K562 (cell line): ENCODE results near the gene GABRA4. TPM values are rescaled to one million over a fixed set of nuclear protein-coding genes. Genes with fewer than 3 reads are reported as not detected.

Experiments used
- ATAC-seq: fragments of 200-7000 bp; cut with Tn5 transposase; 3 replicates; pipeline ENCODE4 v1.9.1; 2020; ENCODE audit warnings: moderate library complexity
- BruUV-seq: library from RNA; stranded (reverse); fragments of 400-500 nt; replicated peaks from 2 replicates; lab custom pipeline; 2021; lab: Mats Ljungman, UMichigan
- CTCF ChIA-PET: fragments of 300-600 bp; formaldehyde crosslinking; extraction: SDS; loops from one replicate; lab custom pipeline; 2021; ENCODE audit warnings: low intra/inter-chr PET ratio; lab: Yijun Ruan, JAX
- POLR2A ChIA-PET: fragments of 300-600, 350-650 bp; sonication (Branson Sonifier 250); formaldehyde crosslinking; extraction: SDS; loops from one replicate; lab custom pipeline; 2021; ENCODE audit warnings: antibody characterized with exemption, inconsistent platforms; lab: Yijun Ruan, JAX
- DNase-seq, 4 experiments: peaks; one replicate each; pipeline versions ENCODE4 v3.0.0 to v3.0.0-alpha.2; 2011 to 2018; ENCODE audit warnings: low spot score in 3 of 4, mixed read lengths in 3 of 4; ENCODE audit errors: extremely low read depth in 1 of 4
- FAIRE-seq: peaks from 2 replicates; lab custom pipeline; 2011; peaks lifted over from hg19 to GRCh38; lab: Jason Lieb, UNC
- H2AFZ ChIP-seq: 2 replicates; pipeline ENCODE4 v1.6.0; 2011; ENCODE audit warnings: low read depth, low read length, control low read depth, inconsistent platforms
- H3K27ac ChIP-seq: fragments of 200-600 bp; 3 replicates; pipeline ENCODE4 v1.8.0; 2011; ENCODE audit warnings: low read depth, mild to moderate bottlenecking, control low read depth, inconsistent platforms, low read length, moderate library complexity, mixed read lengths; ENCODE audit errors: extremely low read depth
- H3K27me3 ChIP-seq, 2 experiments: fragments of 300-600 bp in 1 of 2; 2 replicates in 1 of 2; 3 replicates in 1 of 2; pipeline versions ENCODE4 v1.6.0 to v1.8.0; 2011; ENCODE audit warnings: inconsistent platforms in 2 of 2, low read length in 2 of 2, mild to moderate bottlenecking in 1 of 2, mixed read lengths in 1 of 2, moderate library complexity in 1 of 2; ENCODE audit not compliant: control insufficient read depth in 2 of 2, insufficient read depth in 2 of 2
- H3K36me3 ChIP-seq: fragments of 300-600 bp; 3 replicates; pipeline ENCODE4 v1.8.0; 2011; ENCODE audit warnings: mild to moderate bottlenecking, low read length, inconsistent platforms; ENCODE audit not compliant: control insufficient read depth, insufficient read depth
- H3K4me1 ChIP-seq, 2 experiments: fragments of 200-600 bp in 1 of 2; replicated peaks in 1 of 2; 2 replicates in 1 of 2; 3 replicates in 1 of 2; pipeline versions ENCODE4 v1.5.1 to v1.8.0; 2011; ENCODE audit warnings: inconsistent platforms in 2 of 2, low read length in 2 of 2, mild to moderate bottlenecking in 1 of 2, mixed read lengths in 1 of 2, moderate library complexity in 1 of 2; ENCODE audit not compliant: control insufficient read depth in 2 of 2, insufficient read depth in 2 of 2
- H3K4me2 ChIP-seq: 2 replicates; pipeline ENCODE4 v1.6.1; 2011; ENCODE audit warnings: low read length, control low read depth, inconsistent platforms, mixed read lengths; ENCODE audit not compliant: insufficient read depth
- H3K4me3 ChIP-seq: fragments of 200-600 bp; sonication (generic), shearing (Covaris generic); 2 replicates; pipeline ENCODE4 v1.5.1; 2016; ENCODE audit warnings: control low read depth, inconsistent platforms
- H3K79me2 ChIP-seq: fragments of 200-600 bp; 3 replicates; pipeline ENCODE4 v1.8.0; 2011; ENCODE audit warnings: low read length, inconsistent platforms; ENCODE audit not compliant: control insufficient read depth, insufficient read depth
- H3K9ac ChIP-seq, 2 experiments: 2 replicates each; pipeline versions ENCODE4 v1.6.0 to v1.6.1; 2011; ENCODE audit warnings: low read depth in 2 of 2, low read length in 2 of 2, control low read depth in 1 of 2, inconsistent platforms in 1 of 2, mild to moderate bottlenecking in 1 of 2, mixed read lengths in 1 of 2; ENCODE audit not compliant: insufficient read depth in 1 of 2
- H3K9me1 ChIP-seq: one replicate; pipeline ENCODE4 v1.6.0; 2011; ENCODE audit warnings: inconsistent platforms, mild to moderate bottlenecking, low read length, moderate library complexity; ENCODE audit not compliant: control insufficient read depth, insufficient read depth
- H3K9me3 ChIP-seq: replicated peaks from 2 replicates; pipeline ENCODE4 v1.5.1; 2011; ENCODE audit warnings: low read depth, low read length, inconsistent platforms; ENCODE audit not compliant: control insufficient read depth, insufficient read depth
- H4K20me1 ChIP-seq: replicated peaks from 2 replicates; pipeline ENCODE4 v1.6.1; 2011; ENCODE audit warnings: low read length, inconsistent platforms, mixed read lengths; ENCODE audit not compliant: control insufficient read depth, insufficient read depth
- FUS ChIP-seq: fragments of 200-400 bp; formaldehyde crosslinking; optimal IDR thresholded peaks from 2 replicates; pipeline ENCODE3; 2017; ENCODE audit warnings: low read depth, low read length
- KAT2B ChIP-seq: IDR thresholded peaks from one replicate; pipeline ENCODE4 v1.6.1; 2012; ENCODE audit warnings: low read depth, mild to moderate bottlenecking, control low read depth, inconsistent platforms, low read length, moderate library complexity
- RBM15 ChIP-seq: fragments of 200-400 bp; formaldehyde crosslinking; IDR thresholded peaks from 2 replicates; pipeline ENCODE4 v1.6.1; 2018; ENCODE audit warnings: mild to moderate bottlenecking, low read length, moderate library complexity; ENCODE audit not compliant: insufficient read depth
- SIX5 ChIP-seq, 2 experiments: IDR thresholded peaks; 2 replicates each; pipeline ENCODE4 v1.6.1; 2011; ENCODE audit warnings: low read length in 2 of 2, borderline replicate concordance in 1 of 2, low read depth in 1 of 2, mild to moderate bottlenecking in 1 of 2, moderate library complexity in 1 of 2; ENCODE audit not compliant: insufficient read depth in 1 of 2
- SP1 ChIP-seq: sonication (generic); formaldehyde crosslinking; IDR thresholded peaks from 2 replicates; pipeline ENCODE4 v1.8.1; 2022; ENCODE audit warnings: mild to moderate bottlenecking, missing genetic modification reagents
- THRAP3 ChIP-seq: fragments of 450-650 bp; IDR thresholded peaks from 2 replicates; pipeline ENCODE4 v1.6.1; 2016; ENCODE audit warnings: mild to moderate bottlenecking, inconsistent platforms, borderline replicate concordance
- ZBTB17 ChIP-seq: fragments of 450-650 bp; formaldehyde crosslinking; IDR thresholded peaks from 2 replicates; pipeline ENCODE4 v1.4.0; 2020; ENCODE audit warnings: mild to moderate bottlenecking
- ZBTB9 ChIP-seq: fragments of 450-650 bp; formaldehyde crosslinking; IDR thresholded peaks from 2 replicates; pipeline ENCODE4 v1.4.0; 2020; ENCODE audit warnings: mild to moderate bottlenecking, moderate library complexity
- ZNF133 ChIP-seq: fragments of 250-450 bp; sonication (Bioruptor Pico); IDR thresholded peaks from 2 replicates; pipeline ENCODE4 v1.4.0; 2020; ENCODE audit warnings: mild to moderate bottlenecking
- ZNF76 ChIP-seq: fragments of 250-450 bp; sonication (Bioruptor Pico); IDR thresholded peaks from 2 replicates; pipeline ENCODE4 v1.4.0; 2020; ENCODE audit warnings: mild to moderate bottlenecking, moderate library complexity, borderline replicate concordance
- WGBS: fragments of 100-300 bp; shearing (Covaris generic); methylation state at CpG from one replicate; pipeline ENCODE4 v1.1.6; 2016; ENCODE audit warnings: low coverage, mixed read lengths; ENCODE audit not compliant: insufficient coverage; ENCODE audit errors: missing lambda C conversion rate; 5-methylcytosine and 5-hydroxymethylcytosine counted together
- in situ Hi-C: fragments of 300-500 bp; cut with MboI; formaldehyde crosslinking; loops from 4 replicates; pipeline ENCODE4 v1.15.0; 2018; ENCODE audit warnings: inconsistent platforms, mixed read lengths
- intact Hi-C: fragments of 100-400 bp; cut with micrococcal nuclease; formaldehyde crosslinking; loops from 2 replicates; pipeline ENCODE4 v1.14.2; 2022
- polyA plus RNA-seq, 8 experiments: library from polyadenylated mRNA; depleted of rRNA in 4 of 8; stranded (reverse) in 5 of 8; unstranded in 3 of 8; fragments of >200 nt; fragmentation: Nextera tagmentation in 2 of 8; fragmentation: Illumina TruSeq in 1 of 8; extraction: Ambion mirVana in 2 of 8; extraction: Trizol in 1 of 8; gene quantifications; 2 replicates each; pipeline versions ENCODE4 v1.2.1 to v1.2.3, GENCODE V29; 2011 to 2014; ENCODE audit warnings: inconsistent platforms in 1 of 8, missing spikeins in 1 of 8
- total RNA-seq, 7 experiments: library from RNA; depleted of rRNA in 6 of 7; stranded (reverse); fragments of >200 nt in 6 of 7; fragmentation: Illumina TruSeq in 2 of 7; extraction: Trizol in 2 of 7; gene quantifications; 2 replicates each; pipeline versions ENCODE4 v1.2.1 to v1.2.3, GENCODE V29; 2011 to 2021; ENCODE audit warnings: low replicate concordance in 1 of 7
- TF ChIP-seq, protein P1 (sequence below): sonication (generic); formaldehyde crosslinking; IDR thresholded peaks from 2 replicates; pipeline ENCODE4 v1.8.0; 2022; ENCODE audit warnings: missing genetic modification reagents, mild to moderate bottlenecking, borderline replicate concordance

The GABRA4 gene
- total and polyA plus RNA-seq, 9 of the 15 experiments (the other 6 are each of a cell fraction or from before 2014, with no cell fraction given): not detected

- TF ChIP-seq ZBTB9 (CRISPR knock-in tag): no peak
- TF ChIP-seq SIX5 (IDR thresholded peaks at IDR 0.05; ENCODE audit: borderline replicate concordance in 1 of 2, insufficient read depth in 1 of 2, low read depth in 1 of 2, low read length in 2 of 2): no peak
- TF ChIP-seq SP1 (CRISPR knock-in tag): no peak
- TF ChIP-seq ZNF133: no peak
- TF ChIP-seq, protein P1, sequence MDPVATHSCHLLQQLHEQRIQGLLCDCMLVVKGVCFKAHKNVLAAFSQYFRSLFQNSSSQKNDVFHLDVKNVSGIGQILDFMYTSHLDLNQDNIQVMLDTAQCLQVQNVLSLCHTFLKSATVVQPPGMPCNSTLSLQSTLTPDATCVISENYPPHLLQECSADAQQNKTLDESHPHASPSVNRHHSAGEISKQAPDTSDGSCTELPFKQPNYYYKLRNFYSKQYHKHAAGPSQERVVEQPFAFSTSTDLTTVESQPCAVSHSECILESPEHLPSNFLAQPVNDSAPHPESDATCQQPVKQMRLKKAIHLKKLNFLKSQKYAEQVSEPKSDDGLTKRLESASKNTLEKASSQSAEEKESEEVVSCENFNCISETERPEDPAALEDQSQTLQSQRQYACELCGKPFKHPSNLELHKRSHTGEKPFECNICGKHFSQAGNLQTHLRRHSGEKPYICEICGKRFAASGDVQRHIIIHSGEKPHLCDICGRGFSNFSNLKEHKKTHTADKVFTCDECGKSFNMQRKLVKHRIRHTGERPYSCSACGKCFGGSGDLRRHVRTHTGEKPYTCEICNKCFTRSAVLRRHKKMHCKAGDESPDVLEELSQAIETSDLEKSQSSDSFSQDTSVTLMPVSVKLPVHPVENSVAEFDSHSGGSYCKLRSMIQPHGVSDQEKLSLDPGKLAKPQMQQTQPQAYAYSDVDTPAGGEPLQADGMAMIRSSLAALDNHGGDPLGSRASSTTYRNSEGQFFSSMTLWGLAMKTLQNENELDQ (CRISPR knock-in tag): no peak
These were observed 47.4 kb upstream of the GABRA4 start (continued) for GRCh38 chr4:47040828-47041227.

GRCh38 chr4:47038263-47038662 lies 44.9 kb upstream of the GABRA4 start:
- no TSS peak for BruUV-seq
- DNase-seq (no peak), ATAC-seq (no peak), FAIRE-seq (no peak)
- Histone ChIP-seq H3K9me1 (no peaks in the 10 kb centered on the region), H3K36me3 (no peaks in the 10 kb centered on the region), H3K27ac (no peak overlapping the region), H3K4me3 (no peak overlapping the region), H3K4me2 (no peak overlapping the region), H2AFZ (no peak overlapping the region), H3K27me3 (no peaks in the 10 kb centered on the region), H3K9ac (no peak overlapping the region), H3K79me2 (no peaks in the 10 kb centered on the region), H4K20me1 (no peaks in the 10 kb centered on the region), H3K4me1 (no peaks in the 10 kb centered on the region), H3K9me3 (no peaks in the 10 kb centered on the region)
- TF ChIP-seq RBM15 (no peak), KAT2B (no peak), ZBTB17 (CRISPR knock-in tag) (no peak), FUS (no peak), THRAP3 (no peak), ZNF76 (no peak)
- ChIA-PET POLR2A (no interaction called here), CTCF (no interaction called here)
- in situ Hi-C loops: no loop called here
- intact Hi-C loops: no loop called here
- 0% methylated on average over 1 of the region's 1 CpG for WGBS
